ENCODE results near the gene POU2F3.

DNA sequence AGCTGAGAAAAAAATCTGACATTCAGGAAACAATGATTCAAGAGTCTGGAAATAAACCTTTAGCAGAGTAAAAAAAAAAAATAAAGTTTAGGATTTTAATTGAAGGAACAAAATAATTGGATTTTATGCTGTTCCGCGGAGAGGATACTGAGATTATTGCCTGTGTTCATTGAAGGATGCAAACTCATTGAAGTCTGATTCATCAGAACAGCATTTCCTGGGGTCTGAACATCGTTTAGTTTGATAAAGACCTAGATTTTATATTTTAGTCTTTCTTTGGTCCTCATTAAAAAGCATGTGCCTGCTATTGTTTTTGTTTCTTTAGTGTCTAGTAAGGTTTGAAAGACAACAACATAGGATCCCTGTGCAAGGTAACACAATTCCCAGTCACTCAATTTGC lies 89.6 kb downstream of the POU2F3 start:
- no peak for TF ChIP-seq EZH2phosphoT487 (IDR thresholded peaks at IDR 0.05; ENCODE audit: insufficient read depth, low read depth)
- TF ChIP-seq EZH2 (IDR thresholded peaks at IDR 0.05; ENCODE audit: insufficient read depth, poor library complexity, severe bottlenecking) = no peak
